Amniotic epithelial cell (primary cell): ENCODE data around the gene RNASE11.
"Not testable (repeated sequence)": the region's sequence is repeated elsewhere in the genome, so short reads cannot be mapped to it uniquely, and the experiment has no call there.

Experiments
- DNase-seq: peaks from one replicate; pipeline ENCODE4 v3.0.0-alpha.2; 2010; ENCODE audit warnings: low read depth

Gene RNASE11

DNA sequence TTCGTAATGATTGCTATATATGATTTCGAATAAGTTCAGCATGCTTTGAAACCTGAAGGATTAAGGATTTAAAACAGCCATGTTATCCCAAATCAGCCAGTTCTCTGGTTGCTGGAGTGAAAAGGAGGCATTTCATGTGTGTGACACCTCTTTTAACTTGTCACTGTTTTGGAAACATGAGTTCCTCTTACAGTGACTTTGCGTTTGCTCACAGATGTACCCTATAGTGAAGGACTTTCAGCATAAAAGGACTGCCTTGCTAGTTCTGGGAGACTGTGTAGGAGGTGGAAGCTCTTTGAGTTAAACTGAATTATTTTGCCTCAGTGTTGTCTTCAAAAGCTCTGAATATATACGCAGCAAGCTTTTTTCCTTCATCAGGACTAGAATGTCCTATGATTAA is 7.6 kb downstream of the RNASE11 start:
- no peak for DNase-seq

DNA sequence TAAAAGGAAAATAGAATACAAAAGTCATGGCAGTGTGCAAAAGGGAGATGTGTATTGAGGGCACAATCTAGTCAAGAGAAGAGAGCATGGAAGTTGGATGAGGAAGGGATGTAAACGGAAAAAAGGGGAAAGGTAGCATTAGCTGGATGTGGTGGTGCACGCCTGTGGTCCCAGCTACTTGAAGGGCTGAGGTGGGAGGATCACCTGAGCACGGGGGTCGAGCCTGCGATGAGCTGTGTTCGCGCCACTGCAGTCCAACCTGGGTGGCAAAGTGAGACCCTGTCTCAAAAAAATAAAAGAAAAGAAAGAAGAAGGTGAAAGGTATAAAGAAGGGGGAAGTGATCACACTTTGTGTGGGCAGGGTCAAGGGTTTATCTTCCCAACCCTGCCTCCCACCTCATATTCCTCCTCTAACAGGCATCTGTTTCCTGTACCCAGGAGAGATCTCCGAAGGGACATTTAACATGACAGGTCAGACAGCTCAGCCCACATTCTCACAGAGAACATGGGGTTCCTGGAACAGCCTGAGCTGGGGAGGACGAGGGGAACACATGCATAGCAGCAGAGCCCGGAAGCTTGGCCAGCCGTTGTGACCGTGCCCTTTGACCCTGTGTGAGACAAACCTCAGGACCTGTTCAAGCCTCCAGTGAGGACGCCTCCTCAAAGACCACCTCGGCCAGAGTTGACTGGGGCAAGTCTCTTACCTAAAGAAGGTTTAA is 8.9 kb downstream of the RNASE11 start:
- no peak for DNase-seq

DNA sequence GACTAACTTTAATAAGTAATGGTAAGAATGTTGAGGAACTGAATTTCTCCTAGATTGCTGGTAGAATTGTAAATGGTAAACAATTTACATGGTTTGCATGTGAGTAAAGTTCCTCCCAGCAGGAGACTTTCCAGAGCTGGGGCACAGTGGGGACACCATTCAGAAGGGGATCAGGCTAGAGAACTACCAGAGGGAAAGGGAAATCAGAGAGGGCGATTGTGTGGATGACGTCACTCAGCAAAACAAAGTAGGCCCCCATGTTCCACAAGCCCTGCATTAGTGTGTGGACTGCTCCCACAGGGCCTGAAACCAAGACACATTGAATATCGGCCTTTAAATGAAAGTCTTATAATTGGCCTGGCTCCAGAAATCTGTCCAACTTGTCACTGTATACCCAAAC is 9.5 kb downstream of the RNASE11 start:
- DNase-seq: no peak

DNA sequence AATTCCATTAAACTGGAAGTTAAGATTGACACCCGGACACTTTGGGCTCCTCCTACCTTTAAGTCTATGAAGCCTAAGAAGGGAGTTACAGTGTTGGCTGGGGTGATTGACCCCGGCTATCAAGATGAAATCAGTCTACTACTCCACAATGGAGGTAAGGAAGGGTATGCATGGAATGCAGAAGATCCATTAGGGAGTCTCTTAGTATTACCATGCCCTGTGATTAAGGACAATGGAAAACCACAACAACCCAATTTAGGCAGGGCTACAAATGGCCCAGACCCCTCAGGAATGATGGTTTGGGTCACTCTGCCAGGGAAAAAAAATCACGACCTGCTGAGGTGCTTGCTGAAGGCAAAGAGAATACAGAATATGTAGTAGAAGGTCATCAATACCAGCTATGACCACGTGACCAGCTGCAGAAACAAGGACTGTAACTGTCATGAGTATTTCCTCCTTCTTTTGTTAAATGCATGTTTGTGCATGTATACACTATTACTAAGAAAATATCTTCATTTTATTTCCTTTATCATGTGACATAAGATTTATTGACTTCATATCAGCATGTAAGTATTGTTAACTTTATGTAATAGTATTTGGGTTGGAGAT is 15.3 kb downstream of the RNASE11 start:
- DNase-seq: not testable (repeated sequence)

DNA sequence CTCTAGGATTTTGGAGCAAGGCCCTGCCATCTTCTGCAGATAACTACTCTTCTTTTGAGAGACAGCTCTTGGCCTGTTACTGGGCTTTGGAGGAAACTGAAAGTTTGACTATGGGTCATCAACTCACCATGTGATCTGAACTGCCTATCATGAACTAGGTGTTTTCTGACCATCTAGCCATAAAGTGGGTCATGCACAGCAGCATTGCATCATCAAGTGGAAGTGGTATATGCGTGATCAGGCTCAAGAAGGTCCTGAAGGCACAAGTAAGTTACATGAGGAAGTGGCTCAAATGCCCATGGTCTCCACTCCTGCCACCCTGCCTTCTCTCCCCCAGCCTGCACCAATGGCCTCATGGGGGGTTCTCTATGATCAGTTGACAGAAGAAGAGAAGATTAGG is 17.1 kb downstream of the RNASE11 start:
- DNase-seq: not testable (repeated sequence)

DNA sequence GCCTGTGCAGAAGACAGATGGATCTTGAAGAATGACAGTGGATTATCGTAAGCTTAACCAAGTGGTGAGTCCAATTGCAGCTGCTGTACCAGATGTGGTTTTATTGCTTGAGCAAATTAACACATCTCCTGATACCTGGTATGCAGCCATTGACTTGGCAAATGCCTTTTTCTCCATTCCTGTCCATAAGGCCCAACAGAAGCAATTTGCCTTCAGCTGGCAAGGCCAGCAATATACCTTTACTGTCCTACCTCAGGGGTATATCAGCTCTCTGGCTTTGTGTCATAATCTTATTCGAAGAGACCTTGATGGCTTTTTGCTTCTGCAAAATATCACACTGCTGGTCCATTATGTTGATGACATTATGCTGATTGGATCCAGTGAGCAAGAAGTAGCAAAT is 17.9 kb downstream of the RNASE11 start:
- not testable (repeated sequence) for DNase-seq

DNA sequence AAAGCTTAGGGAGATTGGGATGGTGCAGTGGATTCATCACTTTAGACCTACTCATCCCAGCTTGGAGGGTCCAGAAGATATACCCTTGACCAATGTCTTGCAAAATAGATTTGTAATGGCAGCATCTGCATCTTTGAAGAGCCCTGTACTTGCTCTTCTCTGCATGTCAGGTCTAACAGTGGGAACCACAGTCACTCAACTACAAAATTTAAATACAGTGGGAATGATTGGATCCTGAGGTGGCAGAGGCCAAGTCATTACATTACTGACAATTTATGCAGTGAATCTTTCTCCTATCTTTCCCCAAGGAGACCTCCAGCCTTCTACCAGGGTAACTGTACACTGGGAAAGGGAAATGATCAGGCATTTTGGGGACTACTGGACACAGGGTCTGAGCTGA is 18.7 kb downstream of the RNASE11 start:
- DNase-seq: no peak

DNA sequence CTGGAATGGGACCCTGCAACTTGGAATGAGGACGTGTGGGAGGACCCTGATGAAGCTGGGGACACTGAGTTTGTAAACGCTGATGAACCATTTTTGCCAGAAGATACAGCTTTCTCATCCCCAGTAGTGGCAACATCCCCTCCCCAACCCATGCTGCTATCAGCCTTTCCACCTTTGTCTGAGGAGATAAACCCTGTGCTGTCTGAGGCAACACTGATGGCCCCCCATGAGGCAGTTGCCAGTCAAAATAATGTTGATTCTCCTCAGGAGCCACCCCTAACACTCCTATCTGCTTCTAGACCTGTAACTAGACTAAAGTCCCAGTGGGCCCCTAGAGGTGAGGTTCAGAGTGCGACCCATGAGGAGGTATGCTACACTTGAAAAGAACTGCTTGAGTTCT is 19.4 kb downstream of the RNASE11 start:
- no peak for DNase-seq

DNA sequence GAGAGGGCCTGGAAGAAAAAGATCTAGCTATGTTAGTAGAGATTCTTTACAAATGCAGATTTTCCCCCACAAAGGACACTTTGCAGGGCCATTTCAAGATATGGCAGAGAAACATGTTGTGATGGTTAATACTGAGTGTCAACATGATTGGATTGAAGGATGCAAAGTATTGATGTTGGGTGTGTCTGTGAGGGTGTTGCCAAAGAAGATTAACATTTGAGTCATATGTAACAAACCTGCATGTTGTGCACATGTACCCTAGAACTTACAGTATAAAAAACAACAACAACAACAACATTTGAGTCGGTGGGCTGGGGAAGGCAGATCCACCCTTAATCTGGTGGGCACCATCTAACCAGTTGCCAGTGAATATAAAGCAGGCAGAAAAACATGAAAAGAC is 20.6 kb downstream of the RNASE11 start:
- DNase-seq: not testable (repeated sequence)

DNA sequence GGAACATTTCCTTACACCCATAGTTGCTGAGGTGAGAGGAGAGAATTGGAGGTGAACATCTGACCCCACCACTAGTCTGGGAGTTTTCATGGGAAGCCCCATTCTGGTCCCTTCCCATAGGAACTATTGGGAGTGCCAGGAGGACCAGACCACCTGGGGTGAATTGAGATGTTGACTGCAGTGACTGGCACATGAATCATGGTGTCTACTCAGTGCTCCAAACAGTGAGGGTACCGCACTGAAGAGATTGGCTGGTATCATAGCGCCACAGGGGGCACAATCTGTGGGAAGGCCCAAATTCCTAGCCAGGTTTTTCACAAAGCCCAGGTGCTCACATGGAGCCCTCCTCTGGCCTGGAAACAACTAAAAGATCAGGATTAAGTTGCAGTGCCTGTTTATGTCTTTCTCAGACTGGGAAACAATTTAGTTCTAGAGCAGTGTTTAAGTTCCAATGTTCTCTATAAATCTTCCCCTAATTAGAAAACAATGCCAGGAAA is 23.3 kb downstream of the RNASE11 start:
- DNase-seq: no peak

DNA sequence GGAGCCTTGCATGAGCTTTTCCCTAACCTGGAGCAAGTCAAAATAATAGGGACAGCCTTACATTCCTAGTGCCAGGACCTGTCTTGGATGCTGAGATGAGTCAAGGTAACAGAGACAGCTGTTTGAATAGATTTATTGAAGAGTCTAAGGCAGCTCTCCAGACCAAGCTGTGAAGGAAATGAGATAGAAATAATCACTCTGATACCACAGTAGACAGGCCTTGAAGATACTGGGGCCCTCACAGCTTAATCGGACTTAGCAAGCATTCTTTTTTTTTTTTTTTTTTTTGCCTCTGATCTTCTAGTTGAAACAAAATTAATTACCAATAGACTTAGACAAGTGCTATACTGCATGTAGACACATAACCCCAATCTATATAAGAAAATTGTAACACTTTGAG is 23.8 kb downstream of the RNASE11 start:
- DNase-seq: no peak

DNA sequence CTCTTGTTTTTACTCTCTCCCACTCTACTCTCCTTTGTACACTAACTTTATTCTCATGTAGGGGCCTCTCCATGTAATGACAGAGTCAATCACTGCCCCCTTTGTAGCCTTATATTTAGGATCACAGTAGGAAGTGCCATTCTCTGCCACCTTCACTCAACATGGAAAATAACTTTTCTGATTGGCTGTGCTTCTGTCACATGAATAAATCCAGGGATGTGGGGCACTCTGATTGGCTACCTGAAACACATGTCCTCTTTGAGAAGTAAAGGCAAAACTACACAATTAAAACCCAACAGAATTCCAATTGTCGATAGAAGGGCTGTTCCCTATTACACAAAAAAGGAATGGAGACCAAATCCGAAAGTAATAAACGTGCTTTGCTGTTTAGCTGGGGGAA is 26.8 kb downstream of the RNASE11 start, which contains the start of gene RNASE9:
RNASE9 (minus strand) TSS at position 87 of the 400 bp plus-strand sequence.
- no peak for DNase-seq

DNA sequence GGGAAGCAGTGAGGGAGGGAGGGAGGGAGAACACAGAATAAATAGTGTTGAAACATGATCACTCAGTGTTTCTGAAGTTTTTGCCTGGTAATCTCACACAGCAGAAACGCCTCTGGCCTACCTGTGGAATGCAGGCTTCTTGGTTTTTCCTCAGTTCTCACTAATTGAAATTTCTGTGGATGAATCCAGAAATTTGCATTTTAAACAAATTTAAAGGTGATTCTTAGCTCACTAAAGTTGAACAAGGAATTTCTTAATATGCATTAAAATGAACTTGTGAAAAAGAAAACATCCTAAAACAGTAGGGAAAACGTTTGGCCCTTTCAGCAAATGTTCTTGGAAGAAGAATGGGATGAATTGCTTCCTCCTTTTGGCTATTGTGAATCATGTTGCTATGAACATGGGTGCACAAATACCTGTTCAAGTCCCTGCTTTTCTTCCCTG is 28.3 kb downstream of the RNASE11 start:
- DNase-seq: no peak

DNA sequence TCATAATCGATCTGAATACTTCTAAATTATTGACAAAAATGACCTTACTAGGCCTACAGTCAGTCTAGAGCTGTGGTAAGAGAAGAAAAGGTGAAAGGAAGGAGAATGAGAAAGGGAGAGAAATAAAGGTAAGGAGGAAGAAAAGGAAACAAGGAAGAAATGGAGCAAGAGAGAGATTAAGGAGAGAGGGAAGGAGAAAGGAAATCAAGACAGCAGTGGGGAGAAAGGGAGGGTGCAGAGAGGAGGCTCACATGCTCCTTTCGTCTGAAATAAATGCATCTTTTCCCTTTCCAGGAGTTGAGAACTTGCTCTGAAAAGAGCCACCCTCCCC is 30.6 kb downstream of the RNASE11 start:
- no peak for DNase-seq

DNA sequence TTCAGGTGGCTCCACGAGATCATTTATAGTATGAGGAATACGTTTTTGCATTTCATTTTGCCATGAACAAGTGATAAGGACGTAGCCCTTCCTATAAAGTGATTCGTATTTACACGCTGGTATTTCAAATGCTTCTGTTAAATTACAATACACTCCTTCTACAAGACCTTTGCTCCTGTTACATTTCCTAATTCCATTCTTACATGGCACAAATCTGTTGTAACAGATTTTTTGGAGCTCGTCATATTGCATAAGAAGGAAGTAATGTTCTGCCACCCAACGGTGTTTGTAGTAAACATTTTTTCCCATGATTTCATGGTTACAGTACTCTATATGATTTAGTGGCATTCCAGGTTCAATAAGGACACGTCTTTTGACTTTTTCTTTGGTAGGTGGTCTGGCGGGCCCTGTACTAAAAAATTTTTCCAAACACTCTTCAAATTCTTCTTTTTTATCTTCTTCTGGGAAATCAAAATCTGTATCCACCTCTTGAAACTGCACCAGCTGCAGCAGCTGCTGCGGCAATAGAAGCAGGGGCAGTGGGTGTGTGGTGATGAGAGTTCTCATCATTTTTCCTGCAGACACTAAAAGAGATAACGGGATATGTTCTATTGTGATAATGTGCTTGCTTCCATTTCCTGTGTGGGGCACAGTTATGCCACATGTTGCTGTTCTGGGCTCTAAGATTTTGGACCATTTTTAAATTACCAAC is 31.1 kb downstream of the RNASE11 start:
- DNase-seq: no peak

DNA sequence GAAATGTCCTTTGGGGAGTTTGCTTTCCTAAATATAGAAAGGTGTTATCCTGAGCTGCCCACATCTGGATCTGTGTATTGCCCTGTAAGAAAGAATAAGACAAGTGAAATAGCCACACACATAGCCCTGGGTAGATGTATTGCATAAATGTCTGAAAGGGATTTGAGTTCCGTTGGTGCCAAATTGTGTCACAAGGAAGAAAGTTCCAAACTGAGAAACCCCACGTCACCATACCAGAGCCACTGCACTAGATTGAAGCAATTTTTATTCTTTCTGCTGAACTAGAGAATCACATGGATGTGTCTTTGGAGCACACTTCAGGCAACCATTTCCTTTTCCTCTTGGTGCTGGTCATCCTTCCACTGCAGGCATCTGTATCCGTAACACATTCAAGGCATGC is 32.0 kb downstream of the RNASE11 start:
- DNase-seq: no peak

DNA sequence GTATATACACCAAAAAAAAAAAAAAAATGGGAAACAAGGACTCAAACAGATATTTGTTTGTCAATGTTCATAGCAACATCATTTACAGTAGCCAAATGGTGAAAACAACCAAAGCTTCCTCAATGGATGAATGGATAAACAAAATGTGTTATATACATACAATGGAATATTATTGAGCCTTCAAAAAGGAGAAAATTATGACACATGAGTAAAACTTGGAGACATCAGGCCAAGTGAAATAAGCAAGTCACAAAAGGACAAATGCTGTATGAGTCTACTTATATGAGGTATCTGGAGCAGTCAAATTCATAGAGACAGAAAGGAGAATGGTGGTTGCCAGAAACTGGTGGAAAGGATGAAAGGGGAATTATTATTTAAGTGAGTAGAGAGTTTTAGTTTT is 34.8 kb downstream of the RNASE11 start:
- DNase-seq: no peak

DNA sequence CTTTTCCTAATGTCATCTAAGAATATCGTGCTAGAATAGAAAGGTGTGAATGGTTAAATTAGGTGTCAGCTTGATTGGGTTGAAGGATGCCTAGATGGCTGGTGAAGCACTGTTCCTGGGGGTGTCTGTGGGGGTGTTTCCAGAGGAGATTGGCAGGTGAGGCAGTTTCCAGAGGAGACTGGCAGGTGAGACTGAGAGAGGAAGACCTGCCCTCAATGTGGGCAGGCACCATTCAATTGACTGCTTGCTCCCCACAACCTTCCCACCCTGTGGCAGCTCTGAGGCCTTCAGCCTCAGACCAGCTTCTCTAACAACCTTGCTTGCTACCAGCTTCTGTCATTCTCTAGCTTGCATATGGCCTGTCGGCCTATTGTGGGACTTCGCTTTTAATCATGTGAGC is 36.2 kb downstream of the RNASE11 start:
- no peak for DNase-seq

DNA sequence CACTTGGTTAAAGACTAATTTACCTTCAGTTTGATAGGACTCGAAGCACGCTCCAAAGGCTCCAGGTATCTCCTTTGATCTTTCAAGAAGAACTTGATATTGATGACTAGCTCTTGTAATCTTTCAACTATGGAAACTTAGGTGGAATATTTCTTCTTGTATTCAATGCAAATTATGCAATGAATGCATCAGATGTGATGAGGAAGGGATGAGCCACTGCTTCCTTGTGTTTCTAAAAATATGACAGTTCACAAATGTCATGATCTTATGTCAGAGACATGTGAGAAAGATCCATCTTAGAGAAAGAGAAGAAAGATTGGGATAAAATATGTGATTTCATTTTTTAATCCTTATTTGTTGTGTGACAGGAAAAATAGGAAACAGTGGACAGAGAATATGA is 36.9 kb downstream of the RNASE11 start:
- DNase-seq: no peak

DNA sequence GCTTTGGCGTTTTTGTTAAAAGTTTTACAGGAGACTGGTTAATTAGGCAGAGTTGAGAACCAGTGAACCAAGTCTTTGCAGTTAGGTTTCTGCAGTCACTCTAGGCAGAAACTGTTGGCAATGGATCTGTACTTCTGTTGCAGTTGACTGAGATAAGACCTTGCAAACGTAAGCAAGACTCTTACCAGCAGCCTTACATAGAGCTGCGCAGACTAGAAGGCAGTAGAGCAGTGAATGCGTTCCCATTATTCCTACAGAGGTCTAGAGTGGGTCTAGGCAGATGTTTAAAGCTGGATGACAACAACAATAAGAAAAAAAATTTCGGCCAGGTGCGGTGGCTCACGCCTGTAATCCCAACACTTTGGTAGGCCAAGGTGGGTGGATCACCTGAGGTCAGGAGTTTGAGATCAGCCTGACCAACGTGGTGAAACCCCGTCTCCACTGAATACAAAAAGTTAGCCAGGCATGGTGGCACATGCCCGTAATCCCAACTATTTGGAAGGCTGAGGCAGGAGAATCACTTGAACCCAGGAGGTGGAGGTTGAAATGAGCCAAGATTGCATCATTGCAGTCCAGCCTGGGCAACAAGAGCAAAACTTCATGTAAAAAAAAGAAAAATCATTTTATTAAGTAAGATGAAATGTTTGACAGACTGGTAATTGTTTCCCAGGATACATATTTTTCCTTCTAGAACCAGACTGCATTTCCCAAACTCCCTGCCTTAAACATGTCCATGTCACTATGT is 39.2 kb downstream of the RNASE11 start:
- DNase-seq: no peak

DNA sequence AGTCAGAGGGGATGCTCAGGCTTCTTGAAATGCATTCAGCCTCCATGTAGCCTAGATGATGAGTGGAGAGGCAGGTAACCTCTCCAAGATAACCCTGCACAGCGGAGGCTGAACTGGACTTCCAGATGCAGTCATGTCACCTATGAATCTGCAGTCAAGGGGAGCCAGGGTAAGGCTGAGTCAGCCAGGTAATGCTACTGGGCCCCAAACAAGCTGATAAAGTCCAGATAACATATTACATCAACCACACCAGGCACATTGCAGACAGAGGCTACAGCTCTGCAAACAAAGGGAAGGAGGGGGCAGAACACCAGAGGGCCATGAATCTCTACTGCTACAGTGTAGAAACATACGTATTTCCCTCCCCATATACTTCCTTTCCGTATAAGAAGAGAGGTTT is 40.9 kb downstream of the RNASE11 start:
- DNase-seq: no peak

DNA sequence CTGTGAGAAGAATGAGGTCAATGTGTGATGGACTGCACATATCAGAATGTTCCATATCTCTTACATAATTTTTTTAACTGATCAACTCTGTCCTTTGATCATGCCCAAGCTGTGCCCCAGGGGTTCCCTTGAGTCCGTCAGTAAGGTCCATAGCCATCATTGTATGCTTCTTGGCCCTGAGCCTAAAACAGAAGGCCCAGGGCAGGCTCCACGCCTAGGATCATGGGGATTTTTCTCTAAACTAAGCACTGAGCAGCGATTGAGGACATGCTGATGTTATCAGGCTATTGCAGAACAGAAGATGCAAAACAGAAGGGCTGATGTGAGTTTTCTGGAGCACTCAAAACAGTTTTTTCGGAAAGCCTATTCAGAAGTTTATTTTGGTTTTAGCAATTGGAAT is 47.9 kb downstream of the RNASE11 start:
- DNase-seq: peak; percentile 3
